Tibial nerve (tissue), 4 donors: ENCODE measurements around the gene PTBP3.

Source experiments
- EP300 ChIP-seq, 2 donors: sonication (generic); formaldehyde crosslinking; IDR thresholded peaks; one replicate each; pipeline ENCODE4 v1.6.1; 2017; ENCODE audit warnings: antibody characterized with exemption in 2 of 2, mild to moderate bottlenecking in 1 of 2
- TF ChIP-seq, protein P1 (sequence below), 5 experiments: fragments of 200-600 bp in 3 of 5; fragments of 450-650 bp in 2 of 5; sonication (generic) in 3 of 5; IDR thresholded peaks; one replicate each; pipeline ENCODE4 v1.5.1; 2016 to 2019; ENCODE audit warnings: antibody characterized with exemption in 5 of 5, mild to moderate bottlenecking in 3 of 5, moderate library complexity in 2 of 5

DNA sequence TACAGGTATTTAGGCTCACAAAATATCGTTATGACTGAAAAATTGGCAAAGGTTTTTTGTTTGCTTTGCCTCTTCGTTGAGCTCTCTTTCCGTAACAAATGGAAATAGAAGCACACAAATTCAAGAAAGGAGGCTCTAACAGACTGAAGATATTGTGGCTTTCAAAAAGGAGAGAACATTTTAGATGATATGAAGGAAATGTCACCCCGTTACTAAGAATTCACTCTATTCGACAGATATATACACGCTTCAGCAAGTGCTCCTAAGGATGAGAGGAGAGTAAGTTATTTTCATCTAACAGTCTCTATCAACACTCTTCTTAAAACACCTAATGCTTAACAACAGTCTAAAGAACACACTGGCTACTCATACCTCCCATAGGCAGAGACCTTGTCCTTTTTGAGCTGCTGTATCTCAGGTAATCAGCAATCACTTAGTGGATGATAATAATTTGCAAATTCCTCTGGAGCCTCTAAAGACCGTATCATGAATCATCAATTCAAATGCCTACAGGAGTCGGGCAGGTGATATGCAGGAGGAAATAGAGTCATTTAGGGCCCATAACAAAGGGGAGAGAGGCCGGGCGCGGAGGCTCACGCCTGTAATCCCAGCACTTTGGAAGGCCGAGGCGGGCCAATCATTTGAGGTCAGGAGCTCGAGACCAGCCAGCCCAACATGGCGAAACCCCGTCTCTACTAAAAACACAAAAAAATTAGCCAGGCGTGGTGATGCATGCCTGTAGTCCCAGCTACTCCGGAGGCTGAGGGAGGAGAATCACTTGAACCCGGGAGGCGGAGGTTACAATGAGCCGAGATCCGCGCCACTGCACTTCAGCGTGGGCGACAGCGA is 45.1 kb upstream of the PTBP3 start:
- TF ChIP-seq, protein P1, sequence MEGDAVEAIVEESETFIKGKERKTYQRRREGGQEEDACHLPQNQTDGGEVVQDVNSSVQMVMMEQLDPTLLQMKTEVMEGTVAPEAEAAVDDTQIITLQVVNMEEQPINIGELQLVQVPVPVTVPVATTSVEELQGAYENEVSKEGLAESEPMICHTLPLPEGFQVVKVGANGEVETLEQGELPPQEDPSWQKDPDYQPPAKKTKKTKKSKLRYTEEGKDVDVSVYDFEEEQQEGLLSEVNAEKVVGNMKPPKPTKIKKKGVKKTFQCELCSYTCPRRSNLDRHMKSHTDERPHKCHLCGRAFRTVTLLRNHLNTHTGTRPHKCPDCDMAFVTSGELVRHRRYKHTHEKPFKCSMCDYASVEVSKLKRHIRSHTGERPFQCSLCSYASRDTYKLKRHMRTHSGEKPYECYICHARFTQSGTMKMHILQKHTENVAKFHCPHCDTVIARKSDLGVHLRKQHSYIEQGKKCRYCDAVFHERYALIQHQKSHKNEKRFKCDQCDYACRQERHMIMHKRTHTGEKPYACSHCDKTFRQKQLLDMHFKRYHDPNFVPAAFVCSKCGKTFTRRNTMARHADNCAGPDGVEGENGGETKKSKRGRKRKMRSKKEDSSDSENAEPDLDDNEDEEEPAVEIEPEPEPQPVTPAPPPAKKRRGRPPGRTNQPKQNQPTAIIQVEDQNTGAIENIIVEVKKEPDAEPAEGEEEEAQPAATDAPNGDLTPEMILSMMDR (IDR thresholded peaks at IDR 0.05) = no peak
- TF ChIP-seq EP300 (IDR thresholded peaks at IDR 0.05) = no peak
